ENCODE measurements around the gene RANBP17. TPM values are rescaled to one million over a fixed set of nuclear protein-coding genes. Genes with fewer than 3 reads are reported as not detected.
A peak's percentile ranks its signal among the peaks of the same experiment; 100 is the strongest.

Gene RANBP17
- total RNA-seq, 1 donor from 2014 or later, result 49.7 TPM

GRCh38 chr5:170892196-170892595 is 30.4 kb downstream of the RANBP17 start:
- H3K4me2 ChIP-seq, result no peak overlapping the region
- no peaks in the 10 kb centered on the region for H3K9me3 ChIP-seq (ENCODE audit: low read depth)
- TF ChIP-seq EZH2 (IDR thresholded peaks at IDR 0.05) (no peak), CTCF (IDR thresholded peaks at IDR 0.05) (no peak), EZH2phosphoT487 (IDR thresholded peaks at IDR 0.05) (no peak)
- DNase-seq (ENCODE audit: low spot score), result no peak
- Mint-ChIP-seq H3K27ac (no peak overlapping the region), H3K4me3 (no peak overlapping the region), H3K4me1 (peaks cover 4% of the 10 kb centered on the region), H3K36me3 (peaks cover 8% of the 10 kb centered on the region), H3K27me3 (ENCODE audit: insufficient read depth, low read depth) (no peaks in the 10 kb centered on the region), H3K9me3 (no peaks in the 10 kb centered on the region)
- H3K9ac ChIP-seq, result no peak overlapping the region
- no peaks in the 10 kb centered on the region for H4K20me1 ChIP-seq (ENCODE audit: low read depth)
- no peak overlapping the region for H2AFZ ChIP-seq (replicated peaks)
- no peak overlapping the region for H3K4me3 ChIP-seq
- no peaks in the 10 kb centered on the region for H3F3A ChIP-seq (ENCODE audit: low read depth)
- H3K79me2 ChIP-seq (ENCODE audit: low read depth), result no peaks in the 10 kb centered on the region
- H3K36me3 ChIP-seq, result no peaks in the 10 kb centered on the region
- H3K27me3 ChIP-seq, result no peaks in the 10 kb centered on the region
- no peak overlapping the region for H3K27ac ChIP-seq
- H3K4me1 ChIP-seq, result no peaks in the 10 kb centered on the region

- peaks cover 12% of the 10 kb centered on the region for H3K36me3 Mint-ChIP-seq
Measured at GRCh38 chr5:170894665-170895064, 32.8 kb downstream of the RANBP17 start.

GRCh38 chr5:170896779-170897178 is 35.0 kb downstream of the RANBP17 start:
- H3K27me3 Mint-ChIP-seq (ENCODE audit: insufficient read depth, low read depth), result no peaks in the 10 kb centered on the region
- H3K27ac Mint-ChIP-seq, result no peak overlapping the region
- DNase-seq (ENCODE audit: low spot score), result peak; percentile 78
- peaks cover 24% of the 10 kb centered on the region for H3K9me3 Mint-ChIP-seq
- TF ChIP-seq CTCF (IDR thresholded peaks at IDR 0.05) (peak; percentile 74), EZH2phosphoT487 (IDR thresholded peaks at IDR 0.05) (no peak), EZH2 (IDR thresholded peaks at IDR 0.05) (no peak)
- H3K79me2 ChIP-seq (ENCODE audit: low read depth), result no peaks in the 10 kb centered on the region
- H3K27me3 ChIP-seq, result no peaks in the 10 kb centered on the region
- no peaks in the 10 kb centered on the region for H3K9me3 ChIP-seq (ENCODE audit: low read depth)
- peaks cover 4% of the 10 kb centered on the region for H3K4me1 Mint-ChIP-seq
- H3K36me3 Mint-ChIP-seq, result peaks cover 33% of the 10 kb centered on the region
- peaks cover 3% of the 10 kb centered on the region for H3K36me3 ChIP-seq
- H3K4me1 ChIP-seq, result no peaks in the 10 kb centered on the region
- H3F3A ChIP-seq (ENCODE audit: low read depth), result no peaks in the 10 kb centered on the region
- H3K27ac ChIP-seq, result no peak overlapping the region
- no peak overlapping the region for H3K4me3 Mint-ChIP-seq
- no peak overlapping the region for H3K9ac ChIP-seq
- no peaks in the 10 kb centered on the region for H4K20me1 ChIP-seq (ENCODE audit: low read depth)
- no peak overlapping the region for H3K4me2 ChIP-seq
- H3K4me3 ChIP-seq, result no peak overlapping the region
- no peak overlapping the region for H2AFZ ChIP-seq (replicated peaks)

More at GRCh38 chr5:170894665-170895064, 32.8 kb downstream of the RANBP17 start:
- H3K9ac ChIP-seq, result no peak overlapping the region
- H3K27ac ChIP-seq, result no peak overlapping the region
- Mint-ChIP-seq H3K27ac (no peak overlapping the region), H3K4me1 (peaks cover 4% of the 10 kb centered on the region), H3K4me3 (no peak overlapping the region), H3K27me3 (ENCODE audit: insufficient read depth, low read depth) (no peaks in the 10 kb centered on the region), H3K9me3 (peaks cover 9% of the 10 kb centered on the region)
- no peak for DNase-seq (ENCODE audit: low spot score)
- no peaks in the 10 kb centered on the region for H3K79me2 ChIP-seq (ENCODE audit: low read depth)
- no peaks in the 10 kb centered on the region for H3K9me3 ChIP-seq (ENCODE audit: low read depth)
- H4K20me1 ChIP-seq (ENCODE audit: low read depth), result no peaks in the 10 kb centered on the region
- no peak overlapping the region for H2AFZ ChIP-seq (replicated peaks)
- no peaks in the 10 kb centered on the region for H3K4me1 ChIP-seq
- no peaks in the 10 kb centered on the region for H3F3A ChIP-seq (ENCODE audit: low read depth)
- H3K4me3 ChIP-seq, result no peak overlapping the region
- no peak overlapping the region for H3K4me2 ChIP-seq
- no peaks in the 10 kb centered on the region for H3K36me3 ChIP-seq
- no peaks in the 10 kb centered on the region for H3K27me3 ChIP-seq
- TF ChIP-seq EZH2phosphoT487 (IDR thresholded peaks at IDR 0.05), result no peak
- no peak for TF ChIP-seq CTCF (IDR thresholded peaks at IDR 0.05)
